HG03060 (cell line): ENCODE results near the gene FANK1.

Experiments
- ATAC-seq: cut with Tn5 transposase; IDR thresholded peaks from one replicate; pipeline ENCODE4 v1.9.1; 2021; ENCODE audit warnings: low read depth, moderate number of reproducible peaks; ENCODE audit not compliant: unreplicated experiment

The FANK1 gene

DNA sequence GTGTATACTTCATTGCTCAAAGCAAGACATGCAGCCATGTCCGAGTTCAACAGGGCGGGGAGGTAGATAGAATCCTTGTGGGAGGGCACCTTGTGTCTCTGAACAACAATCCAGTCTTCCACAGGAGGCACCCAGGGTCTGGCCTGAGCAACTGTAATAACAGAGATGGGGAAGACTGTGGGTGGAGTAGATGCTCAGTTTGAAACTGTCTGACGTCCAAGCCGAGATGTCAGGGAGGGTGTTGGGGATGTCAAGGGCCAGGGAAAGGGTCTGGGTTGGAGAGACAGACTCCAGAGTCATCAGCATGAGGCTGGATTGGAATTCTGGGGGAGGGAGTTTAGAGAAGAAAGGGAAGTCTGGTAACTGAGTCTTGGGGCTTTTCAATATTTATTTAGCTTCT is 88.0 kb downstream of the FANK1 start:
- ATAC-seq, result no peak

DNA sequence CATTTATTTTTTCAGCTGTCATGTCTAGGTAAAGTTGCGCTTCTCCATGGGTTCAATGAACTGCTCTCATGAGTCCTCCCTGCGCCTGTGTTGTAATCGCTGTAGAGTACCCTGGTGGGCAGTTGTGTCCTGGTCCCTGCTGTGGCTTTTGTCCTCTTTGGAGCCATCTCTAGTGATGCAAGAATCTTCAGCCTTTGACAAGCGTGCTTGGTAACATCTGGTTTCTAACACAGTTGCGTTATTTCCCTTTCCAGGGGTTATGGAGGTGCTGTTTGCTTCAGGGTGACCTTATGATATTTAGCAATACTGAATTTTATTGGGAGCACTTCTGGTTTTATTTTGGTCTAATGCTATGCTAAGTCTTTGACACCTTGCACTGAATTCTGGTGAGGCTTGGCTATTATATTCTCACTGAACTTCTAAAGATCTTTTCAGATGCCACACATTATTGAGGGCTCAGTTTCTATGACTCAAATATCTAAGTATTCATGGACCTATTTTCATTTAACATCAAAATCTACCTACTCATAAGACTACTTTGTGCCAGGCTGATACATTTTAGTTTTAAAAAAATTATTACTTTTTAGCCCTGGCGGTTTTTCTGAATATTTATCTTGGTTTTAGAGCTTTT is 88.6 kb downstream of the FANK1 start:
- ATAC-seq, result no peak

DNA sequence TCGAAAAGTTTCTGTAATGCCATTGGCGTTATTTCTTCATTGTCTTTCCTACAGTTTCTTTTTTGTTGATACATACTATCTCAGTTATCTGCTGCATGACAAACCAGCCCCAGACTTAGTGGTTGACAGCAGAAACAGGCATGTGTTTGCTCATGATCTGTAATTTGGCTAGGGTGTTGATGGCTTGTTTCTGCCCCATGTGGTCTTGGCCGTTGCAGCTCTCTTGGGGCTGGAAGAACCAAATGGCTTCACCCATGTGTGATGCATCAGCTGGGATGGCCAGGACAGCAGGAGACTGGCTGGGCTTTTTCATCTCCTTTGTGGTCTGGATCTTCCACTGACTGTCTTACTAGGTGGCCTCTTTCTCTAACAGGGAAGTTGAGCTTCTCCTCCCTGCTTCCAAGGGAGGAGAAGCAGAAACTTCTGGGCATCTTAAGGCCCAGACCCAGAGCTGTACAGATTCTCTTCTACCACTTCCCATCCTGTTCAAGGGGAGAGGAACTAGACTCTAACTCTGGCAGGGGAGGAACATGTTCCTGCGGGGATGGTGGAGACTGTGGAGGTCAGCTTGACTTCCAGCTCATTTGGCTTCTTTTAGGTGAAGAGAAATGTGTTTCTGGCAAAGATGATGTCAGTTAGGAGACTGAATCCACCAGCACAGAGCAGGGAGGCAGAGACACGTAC is 89.3 kb downstream of the FANK1 start:
- ATAC-seq, result no peak

DNA sequence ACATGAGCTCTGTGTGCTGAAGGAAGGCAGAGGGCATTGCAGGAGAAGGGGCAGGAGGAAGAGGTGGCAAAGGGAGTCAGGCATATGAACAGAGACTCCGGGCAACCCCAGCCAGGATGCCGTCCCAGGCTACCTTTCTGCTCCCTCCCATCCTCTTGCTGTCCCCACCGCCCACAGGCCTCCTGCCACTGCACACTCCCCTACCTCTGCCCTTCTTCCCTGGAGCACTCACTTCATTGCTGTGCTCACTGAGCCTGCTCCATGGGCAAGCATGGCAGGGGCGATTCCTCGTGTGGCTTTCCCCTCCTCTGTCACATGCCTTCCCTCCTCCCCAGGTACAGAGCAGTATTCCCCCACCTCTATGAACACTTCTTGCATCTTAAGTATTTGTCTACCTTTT is 93.4 kb downstream of the FANK1 start:
- no peak for ATAC-seq

GRCh38 chr10:125990974-125991373 is 94.6 kb downstream of the FANK1 start:
- ATAC-seq, result no peak

DNA sequence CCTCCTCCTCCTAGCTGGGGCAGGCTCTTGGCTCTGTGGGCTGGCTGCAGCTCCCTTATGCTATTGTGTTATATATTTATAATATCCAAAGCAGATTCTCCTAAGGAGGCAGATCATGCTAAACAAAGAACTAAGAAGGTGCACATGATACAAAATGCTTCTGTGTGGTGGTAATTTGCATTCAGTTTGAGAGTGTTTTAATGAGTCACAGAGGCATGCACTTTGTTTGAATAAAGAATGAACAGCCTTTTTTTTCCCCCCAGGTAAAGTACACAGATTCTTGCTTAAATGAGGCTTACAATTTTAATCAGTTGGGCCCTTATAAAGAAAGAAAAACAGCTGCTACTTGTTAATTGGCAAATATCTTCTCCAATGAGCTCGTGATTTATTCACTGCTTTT is 95.0 kb downstream of the FANK1 start:
- ATAC-seq, result no peak

DNA sequence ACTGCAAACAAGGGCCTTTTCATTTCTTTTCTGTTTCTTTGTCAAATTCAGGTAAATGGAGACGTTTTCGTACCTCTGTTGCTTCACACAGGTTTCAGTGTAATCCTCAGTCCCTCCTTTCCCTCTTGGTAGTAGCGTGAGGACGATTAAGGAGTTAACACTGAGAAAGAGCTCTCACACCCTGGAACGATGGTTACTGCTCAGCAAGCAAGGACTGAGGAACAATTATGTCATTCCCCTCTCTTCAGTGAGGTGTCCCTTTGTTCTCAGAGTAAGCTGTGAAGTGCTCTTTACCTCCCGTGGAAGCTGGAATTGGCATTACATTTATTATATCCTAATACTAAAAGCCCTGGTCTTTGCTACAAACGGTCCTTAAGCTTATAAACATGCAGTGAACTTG is 95.9 kb downstream of the FANK1 start:
- ATAC-seq, result no peak

GRCh38 chr10:125994601-125995000 is 98.2 kb downstream of the FANK1 start:
- no peak for ATAC-seq

DNA sequence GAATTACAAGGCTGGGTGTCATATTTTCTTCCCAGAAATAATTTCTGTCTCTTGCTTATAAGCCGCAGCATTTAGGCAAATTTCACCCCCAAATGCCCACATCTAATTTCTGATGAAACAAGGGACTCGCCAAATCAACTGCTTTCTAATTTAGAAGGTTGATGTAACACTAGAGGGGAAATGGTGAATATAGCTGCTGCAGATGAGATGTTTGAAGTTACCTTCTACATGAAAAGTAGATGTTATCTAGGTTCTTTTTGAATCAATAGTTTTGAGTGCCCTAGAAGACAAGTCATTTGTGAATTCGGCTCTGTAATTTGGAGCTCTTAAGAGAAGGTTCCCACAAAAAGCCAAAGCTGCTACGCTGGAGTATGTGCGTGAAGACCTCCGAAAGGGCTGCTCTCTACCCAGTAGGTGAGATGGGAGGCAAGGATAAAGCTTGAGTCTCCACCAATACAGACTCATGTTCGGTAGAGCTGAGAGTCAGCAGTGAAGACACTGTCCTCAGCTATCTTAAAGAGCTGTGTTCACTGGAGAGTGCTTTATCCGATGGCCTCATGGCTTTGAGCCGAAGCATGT is 99.5 kb downstream of the FANK1 start:
- ATAC-seq, result no peak

DNA sequence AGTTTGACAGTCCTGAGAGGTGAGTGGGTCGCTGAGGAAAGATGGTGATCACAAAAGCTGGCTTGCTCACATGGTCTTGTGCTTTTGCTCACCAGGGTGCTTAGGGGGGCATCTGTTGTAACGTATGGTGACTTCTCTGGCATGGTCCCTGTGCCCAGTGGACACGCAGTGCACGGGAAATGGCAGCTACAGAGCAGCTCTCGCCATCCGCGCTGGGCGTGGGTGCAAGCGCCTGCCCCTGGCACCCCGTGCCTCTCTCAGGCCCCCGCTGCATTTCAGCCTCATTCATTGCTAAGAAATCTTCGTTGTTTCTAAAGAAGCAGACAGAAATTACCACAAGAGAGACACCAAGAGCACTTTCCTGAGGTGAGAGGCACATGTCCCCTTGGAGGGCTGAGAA is 101.2 kb downstream of the FANK1 start:
- no peak for ATAC-seq

- ATAC-seq, result no peak
Measured at GRCh38 chr10:125999694-126000093, 103.3 kb downstream of the FANK1 start.

DNA sequence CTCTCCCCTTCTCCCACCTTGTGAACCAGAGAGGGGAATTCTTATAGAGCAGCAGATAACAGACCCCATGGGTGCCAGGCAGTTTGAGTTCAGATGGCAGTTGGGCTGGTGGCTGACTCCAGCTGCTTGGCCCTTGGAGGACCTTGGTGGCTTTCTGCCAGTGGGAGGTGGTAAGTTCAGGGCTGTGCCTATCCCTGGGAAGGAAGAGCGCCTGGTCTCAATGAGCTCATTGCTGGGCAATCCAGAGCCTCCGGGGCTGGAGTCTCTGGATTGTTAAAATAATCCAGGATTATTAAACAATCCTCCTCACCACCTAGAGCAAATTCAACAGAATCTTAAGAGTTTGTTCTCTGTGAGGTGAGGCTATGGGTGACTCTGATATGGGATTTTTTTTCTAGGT is 105.2 kb downstream of the FANK1 start:
- ATAC-seq, result no peak

DNA sequence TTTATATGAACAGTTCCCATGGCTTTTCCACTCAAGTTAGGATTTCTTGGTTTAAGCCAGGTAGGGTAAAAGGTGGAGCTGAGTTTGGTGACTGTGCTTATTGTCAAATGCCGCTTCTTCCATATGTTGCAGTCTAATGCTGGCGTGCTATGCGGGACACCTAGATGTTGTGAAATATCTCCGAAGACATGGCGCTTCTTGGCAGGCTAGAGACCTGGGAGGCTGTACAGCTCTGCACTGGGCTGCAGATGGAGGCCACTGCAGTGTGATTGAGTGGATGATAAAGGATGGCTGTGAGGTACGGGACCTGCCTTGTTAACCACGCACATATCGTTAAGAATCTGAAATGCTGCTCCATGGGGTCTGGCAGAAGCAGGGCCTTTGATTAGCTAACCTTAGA is 108.4 kb downstream of the FANK1 start:
- ATAC-seq, result no peak

- no peak for ATAC-seq
Measured at GRCh38 chr10:126006264-126006663, 109.9 kb downstream of the FANK1 start.

DNA sequence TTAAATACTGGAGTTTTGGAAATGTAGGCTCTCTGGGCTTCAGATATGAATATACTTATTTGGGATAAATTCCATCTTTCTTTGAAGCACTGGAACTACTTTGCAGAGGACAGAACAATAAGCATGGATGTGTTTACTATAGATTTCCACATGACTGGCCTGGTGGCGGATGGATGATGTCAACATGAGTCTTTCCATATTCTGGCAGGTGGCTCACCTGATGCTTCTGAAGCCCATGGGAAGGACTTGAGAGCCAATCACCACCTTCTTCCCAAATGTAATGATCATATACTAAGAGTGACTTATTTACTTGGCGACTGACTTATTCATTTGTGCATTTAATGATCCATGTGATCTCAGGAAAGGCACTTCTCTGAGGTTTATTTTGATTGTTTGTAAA is 110.5 kb downstream of the FANK1 start:
- no peak for ATAC-seq

GRCh38 chr10:126009650-126010049 is 113.3 kb downstream of the FANK1 start:
- no peak for ATAC-seq

DNA sequence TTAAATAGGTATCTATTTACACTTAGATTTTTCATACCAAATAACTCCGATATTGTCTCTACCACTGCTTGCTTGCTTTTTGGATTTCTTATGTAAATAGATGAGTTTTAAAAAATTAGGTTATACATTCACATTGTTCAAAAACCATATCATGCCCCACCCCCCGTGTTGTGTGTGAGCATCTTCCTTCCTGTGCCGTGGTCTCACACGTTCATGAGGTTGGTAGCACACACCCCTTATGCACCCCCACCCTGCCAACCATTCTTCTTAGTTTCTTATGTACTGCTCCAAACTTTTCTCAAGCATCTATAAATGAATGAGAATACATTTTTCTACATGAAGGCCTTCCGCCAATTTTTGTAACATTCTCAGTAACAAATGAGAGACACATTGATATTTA is 115.6 kb downstream of the FANK1 start:
- ATAC-seq, result no peak

- ATAC-seq, result no peak
Measured at GRCh38 chr10:126012485-126012884, 116.1 kb downstream of the FANK1 start.

DNA sequence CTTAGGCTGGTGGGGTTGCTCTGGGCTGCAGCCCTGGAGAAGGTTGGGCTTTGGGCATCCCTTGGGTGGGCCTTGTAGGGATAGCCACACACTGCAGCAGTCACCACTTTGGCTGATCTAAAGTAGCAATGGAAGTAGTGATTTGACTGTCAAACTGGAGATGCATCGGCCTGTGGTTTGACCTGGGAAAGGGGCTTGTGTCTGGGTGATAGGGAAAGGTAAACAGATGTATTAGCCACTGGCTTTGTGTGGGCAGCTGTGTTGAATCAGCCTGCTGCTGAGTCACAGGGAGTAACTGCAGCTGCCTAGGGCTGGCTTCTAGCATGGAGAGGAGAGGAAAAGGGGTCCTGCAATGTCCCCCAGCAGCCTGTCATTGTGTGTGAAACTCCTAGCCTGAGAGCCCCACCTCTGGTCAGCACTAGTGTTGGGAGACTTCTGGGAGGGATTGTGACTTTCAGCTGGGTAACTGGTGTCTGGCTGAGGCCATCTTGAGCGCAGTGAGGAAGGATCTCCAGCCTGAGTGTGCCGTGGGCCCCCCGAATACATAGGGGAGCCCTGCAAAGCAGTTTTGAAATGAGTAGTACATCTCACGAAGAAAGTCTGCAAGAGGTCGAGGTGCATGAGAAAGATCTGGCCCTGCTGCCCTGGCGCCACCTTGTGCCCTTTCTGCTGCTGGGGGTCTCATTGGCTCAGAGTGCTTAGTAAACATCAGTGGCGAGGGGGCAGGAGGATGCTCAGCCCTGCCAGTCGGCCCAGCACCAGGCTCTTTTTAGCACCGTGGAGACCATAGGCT is 117.3 kb downstream of the FANK1 start:
- peak; percentile 54 for ATAC-seq

DNA sequence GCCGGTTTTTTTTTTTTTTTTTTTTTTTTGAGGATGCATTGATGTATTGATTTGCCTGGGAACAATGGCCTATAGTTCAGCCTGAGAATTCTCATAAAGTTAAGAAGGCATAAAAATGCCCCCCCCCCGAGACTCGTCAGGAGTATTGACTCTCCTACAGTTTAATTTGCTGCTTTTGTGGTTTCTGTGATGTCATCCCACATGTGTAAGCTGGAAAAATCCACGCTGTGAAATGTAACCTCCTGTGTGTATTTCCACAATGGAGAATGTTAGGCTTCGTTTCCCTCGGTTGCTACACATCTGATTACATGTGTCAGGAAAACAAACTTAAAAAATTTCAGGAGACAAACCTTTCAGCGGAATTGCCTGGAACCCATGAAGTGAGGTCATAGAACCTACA is 117.9 kb downstream of the FANK1 start:
- no peak for ATAC-seq

GRCh38 chr10:126015413-126015812 is 119.0 kb downstream of the FANK1 start:
- no peak for ATAC-seq
